Measurements from ENCODE around the gene RAB11FIP3.

Gene RAB11FIP3

DNA sequence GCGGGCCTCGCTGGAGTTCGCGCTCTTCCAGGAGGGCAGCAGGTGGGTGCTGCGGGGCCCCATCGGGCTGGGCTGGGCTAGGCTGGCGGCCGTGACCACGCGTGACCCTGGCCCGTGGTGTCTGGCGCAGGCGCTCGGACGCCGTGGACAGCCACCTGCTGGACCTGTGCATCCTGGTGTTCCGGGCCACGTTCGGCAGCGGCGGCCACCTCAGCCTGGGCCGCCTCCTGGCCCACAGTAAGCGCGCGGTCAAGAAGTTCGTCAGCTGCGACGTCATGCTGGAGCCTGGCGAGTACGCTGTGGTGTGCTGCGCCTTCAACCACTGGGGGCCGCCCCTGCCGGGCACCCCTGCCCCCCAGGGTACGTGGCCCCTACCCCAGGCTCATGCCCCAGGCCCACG, 126.7 kb downstream of the RAB11FIP3 start:
- no peak for DNase-seq (ENCODE audit: low read depth, low spot score)

DNA sequence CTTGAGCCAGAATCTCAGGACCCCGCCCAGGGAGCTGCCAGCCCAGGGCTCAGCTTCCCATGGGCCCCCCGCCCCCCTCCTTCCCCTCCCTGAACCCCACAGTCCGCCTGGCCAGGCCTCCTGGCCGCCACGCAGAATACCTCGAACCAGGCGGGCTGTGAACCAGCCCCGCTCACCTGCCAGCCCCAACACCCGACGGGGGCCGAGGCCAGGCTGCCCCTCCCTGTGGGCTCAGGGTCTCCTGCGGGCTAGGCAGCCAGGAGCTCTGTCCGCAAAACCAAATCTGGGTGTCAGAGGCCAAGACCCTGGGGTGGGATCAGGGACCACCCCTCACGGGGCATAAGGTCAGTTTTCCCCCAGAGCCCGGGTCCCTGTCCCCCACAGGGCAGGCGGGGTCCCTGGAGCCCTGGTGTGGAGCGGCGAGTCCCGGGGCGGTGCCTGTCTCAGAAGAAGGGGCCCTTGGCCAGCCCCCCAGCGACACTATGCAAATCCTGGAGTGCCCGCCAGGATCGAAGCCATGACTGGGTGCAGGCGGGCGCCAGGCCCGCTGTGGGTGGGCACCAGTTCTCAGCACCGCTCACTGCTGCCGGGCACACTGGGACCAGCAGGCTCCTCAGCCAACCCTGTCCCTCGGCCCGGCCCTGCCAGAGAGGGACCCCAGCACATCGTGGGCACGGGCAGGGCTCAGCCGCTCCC, 128.3 kb downstream of the RAB11FIP3 start:
- no peak for DNase-seq (ENCODE audit: low read depth, low spot score)

DNA sequence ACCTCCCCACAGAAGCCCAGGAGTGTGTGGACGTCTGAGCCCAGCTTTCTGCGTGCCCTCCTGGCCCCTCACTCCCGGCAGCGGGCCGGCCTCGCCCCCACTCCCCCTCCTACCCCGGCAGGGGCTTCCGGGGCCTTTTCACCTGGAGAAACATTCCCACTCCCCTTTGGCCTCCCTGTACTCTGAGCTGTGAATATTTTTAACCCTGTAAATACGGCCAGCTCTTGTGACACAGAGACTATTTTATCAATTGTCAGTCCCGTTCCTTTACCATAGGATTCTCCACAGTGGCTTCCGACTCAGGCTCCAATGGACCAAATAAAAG, 128.8 kb downstream of the RAB11FIP3 start:
- no peak for DNase-seq (ENCODE audit: low read depth, low spot score)

DNA sequence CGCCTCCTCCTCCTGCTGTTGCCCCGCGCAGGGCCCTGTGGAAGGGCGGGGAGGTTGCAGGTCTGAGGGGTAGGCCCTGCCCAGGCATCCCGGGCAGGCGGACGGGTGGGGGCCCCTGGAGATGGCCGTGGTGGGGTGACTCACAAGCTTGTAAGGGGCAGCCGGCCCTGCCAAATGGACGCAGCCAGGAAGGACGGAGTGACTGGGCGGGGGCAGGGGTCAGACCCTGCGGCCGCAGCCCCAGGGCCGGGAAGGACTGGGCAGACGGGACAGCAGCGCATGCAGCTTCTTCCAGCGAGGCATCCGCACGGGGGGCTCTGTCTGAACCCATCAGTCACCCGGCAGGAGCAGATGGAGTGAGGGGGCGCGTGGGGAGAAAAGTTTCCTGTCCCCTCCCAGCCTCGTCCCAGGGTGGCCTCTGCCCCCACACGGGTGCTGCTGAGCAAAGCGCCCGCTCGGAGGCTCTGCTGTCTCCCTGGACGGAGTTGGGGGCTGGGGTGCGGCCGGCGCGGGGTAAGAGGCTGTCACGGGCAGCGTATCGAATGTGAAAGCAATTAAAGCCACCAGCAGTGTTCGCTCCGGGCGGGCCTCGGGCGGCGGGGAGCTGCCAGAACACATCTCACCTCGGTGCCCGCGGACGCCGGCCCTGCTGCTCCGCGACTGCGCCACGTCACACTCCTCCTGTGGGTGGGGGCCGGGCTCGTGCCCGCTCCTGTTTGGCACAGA, 129.4 kb downstream of the RAB11FIP3 start:
- DNase-seq (ENCODE audit: low read depth, low spot score), result no peak

DNA sequence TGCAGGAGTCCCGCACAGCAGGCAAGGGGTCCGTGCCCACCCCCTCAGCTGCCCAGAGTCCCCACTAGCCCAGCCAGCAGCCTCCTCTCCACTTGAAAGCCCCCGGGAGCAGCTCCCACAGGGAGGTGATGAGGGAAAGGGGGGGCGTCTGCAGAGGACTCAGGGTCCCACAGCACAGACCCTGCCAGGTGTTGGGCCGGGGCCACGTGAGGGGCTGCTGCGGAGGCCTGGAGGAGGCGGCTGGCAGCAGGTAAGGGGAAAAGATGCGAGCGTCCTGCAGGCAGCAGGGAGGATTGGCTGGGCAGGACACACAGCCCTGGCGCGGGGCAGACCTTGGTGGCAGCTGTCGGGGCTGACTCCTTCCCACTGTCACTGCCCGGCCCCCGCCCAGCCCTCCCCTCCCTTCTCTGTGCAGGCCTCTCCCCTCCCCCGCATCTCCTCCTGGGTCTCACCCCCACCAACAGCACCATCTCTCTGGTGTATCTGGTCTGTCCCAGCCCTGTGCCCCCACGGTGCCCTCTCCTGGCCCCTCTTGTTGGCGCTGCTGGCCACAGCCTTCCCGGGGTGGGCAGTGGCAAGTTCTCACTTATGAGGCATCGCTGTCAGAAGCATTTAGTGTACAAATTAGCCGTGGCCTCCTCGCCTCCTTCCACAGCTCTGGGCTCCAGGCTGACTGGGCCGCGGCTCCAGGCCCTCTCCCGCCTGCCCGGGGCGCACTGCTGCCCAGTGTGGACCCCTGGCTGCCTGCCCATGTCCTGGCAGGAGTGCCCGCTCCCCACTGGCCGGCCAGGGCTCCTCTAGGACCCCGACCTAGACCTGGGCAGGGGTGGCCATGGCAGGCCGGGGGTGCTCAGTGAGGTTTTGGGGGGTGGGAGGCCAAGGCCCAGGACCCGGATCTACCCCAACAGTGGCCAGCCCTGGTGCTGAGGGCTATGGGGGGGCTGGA, 130.4 kb downstream of the RAB11FIP3 start:
- no peak for DNase-seq (ENCODE audit: low read depth, low spot score)

DNA sequence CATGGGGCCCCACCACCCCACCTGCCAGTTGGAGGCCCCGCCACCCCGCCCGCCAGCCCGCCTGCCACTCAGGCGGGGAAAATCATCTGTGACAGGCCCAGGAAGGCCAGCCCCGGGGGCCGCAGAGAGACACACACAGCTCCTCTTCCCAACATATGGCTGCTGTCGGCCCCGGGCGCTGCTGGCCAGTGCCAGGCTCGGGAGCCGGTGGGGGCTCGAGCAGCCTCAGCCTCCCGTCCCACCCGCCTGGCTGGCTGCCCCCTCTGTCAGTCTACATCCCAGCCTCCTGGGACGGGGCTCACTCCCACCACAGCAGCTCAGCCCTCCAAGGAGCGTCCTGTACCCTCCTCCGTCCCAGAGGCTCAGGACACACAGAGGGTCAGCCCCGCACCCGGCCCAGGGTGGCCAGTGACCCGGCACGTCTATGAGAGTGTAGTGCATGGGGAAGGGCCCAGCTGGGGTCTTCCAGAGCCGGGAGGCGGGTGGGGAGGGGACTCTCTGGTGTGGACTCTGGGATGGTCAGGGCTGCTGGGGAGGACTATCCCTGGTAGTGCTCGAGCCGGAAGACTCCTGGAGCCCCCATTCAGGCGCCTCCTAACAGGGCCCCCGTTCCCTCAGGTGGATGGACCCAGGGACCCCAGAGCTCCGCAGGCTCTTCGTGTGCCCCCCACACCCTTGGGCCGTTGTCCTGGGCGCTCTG, 131.2 kb downstream of the RAB11FIP3 start:
- no peak for DNase-seq (ENCODE audit: low read depth, low spot score)

DNA sequence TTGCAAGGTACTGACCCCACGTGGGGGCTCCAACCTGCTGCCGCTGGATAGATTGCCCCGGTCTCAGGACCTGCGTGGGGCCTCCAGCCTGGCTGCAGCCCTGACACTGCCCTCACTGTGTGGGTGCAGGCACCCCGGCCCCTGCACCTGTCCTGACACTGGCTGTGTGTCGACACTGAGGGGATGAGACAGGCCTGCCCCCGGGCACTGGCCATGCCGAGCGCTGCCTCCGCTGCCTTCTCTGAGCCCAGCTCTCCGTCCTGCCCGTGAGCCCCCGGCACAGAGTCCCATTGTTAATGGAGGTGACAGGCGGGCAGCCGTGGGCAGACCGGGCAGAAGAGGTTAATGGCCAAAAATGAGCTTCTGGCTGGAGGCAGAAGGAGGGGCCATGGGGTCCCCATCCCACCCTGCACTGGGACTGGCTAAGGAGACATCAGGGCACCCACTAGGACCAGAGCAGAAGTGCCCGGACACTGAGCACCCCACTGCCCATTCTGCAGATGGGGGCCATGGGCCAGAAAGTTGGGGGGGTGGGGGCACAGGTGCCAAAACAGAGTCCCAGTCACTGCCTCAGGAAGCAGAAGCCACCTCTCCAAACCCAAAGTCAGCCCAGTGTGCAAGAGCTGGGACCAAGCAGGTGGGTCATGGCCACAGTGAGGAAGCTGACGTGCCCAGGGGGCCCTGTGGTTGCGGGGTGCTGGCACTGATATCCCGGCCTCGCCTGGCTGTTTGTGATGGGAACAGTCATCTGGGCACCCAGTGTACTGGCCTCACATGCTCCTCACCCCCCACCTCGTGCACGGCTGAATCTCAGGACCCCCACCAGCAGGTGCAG, 132.2 kb downstream of the RAB11FIP3 start:
- no peak for DNase-seq (ENCODE audit: low read depth, low spot score)

DNA sequence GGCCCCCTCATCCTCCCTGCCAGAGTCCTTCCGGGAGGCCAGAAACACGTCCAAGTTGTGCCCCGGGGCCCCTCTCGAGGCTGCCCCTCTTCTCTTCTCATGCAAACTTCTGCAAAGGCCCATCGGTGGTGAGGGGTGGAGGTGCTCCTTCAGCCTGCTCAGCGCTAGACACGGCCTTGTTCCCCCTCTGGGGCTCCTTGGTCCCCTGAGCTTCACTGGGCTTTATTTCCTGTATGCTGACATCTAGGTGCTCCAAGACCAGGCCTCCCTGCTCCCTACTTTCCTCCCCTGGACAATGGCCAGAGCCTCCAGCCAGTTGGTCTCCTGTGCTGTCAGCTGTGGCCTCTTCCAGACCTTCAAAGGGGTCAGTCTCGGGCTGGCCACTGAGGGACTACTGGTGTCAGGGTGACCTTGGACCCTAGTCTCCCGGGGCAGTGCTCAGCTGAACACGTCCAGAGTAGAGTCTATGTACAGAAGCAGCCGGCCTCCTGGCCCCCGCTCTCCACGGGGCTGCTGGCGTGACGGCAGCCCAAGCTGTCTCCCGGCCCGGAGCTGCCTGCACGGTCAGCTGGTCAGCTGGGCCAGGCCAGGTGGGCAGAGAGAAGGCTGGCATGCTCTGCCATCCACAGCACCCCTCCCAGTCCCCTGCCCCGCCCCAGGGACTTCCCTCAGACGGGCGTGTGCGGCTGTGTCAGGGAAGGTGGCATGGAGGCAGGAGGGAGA, 133.0 kb downstream of the RAB11FIP3 start:
- no peak for DNase-seq (ENCODE audit: low read depth, low spot score)

DNA sequence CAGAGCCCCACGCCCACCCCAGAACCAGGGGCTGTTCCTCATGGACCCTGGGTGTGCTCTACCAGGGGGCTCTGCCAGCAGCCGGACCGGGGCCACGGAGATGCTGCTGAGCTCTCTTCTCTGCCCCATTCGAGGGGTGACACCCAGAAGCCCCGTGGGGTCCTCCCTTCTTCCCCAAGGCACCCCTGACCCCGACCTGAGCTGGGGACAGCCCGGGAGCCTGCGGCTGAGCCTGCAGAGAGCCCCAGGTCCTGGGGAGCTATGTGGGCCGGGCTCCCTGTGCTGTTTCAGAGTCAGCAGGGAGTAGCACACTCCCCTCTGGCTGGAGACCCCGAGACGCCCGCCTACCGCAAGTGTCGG, 133.6 kb downstream of the RAB11FIP3 start:
- no peak for DNase-seq (ENCODE audit: low read depth, low spot score)

DNA sequence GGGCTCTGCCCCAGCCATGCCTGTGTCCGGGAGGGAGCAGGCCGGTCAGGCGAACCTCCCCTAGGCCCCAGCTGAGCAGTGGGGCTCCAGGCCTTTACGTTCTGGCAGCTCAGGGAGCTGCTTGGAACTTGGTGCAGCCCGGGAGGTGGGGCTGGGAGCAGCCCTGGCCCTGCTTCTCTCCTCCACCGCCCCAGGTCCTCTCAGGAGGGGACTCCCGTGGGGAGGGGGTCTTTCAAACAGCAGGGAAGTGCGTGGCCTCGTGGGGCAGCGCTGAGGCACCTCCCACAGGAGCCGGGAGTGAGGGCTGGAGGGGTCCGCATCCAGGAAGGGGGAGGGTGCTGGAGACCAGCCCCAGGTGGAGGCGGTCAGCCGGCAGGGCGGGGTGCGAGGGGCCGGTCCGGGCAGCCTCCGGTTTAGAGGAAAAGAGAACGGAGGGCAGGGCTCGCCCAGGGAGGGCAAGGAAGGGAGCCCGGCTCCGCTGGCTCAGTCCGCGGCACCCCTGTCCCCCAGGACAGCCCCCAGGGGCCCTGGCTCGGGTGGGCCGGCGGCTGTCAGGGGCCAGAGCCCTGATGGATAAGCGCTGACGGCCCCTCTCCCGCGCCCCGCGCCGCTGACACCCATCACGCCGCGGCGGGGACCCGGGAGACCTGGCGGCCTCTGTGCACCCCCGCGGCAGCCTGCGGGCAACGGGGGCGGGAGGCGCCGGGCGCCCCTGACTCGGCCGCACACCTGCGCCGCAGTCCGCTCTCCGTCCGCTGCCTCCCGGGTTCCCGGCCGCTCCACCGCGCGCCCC, 134.2 kb downstream of the RAB11FIP3 start:
- no peak for DNase-seq (ENCODE audit: low read depth, low spot score)

DNA sequence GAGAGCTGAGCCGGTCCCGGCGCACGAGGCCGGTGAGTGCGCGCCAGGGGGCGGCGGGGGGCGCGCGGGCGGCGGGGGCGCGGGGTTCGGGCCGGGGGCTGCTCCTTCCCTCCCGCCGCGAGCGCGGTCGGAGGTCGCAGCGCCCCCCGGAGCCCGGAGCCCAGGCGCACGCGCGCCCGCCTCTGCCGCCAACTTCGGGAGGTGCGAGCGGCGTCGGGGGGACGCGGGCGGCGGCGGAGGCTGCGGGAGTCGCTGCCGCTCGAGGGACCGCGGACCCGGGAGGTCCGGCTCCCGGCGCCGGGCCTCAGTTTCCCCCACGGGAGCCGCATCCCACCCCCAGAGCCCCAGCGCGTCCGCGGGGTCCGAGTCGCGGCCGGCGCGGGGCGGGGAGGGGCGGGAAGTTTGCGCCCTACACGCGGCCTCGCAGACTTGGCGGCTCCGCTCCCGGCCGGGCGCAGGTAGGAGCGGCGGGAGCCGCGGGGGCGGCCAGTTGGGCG, 134.8 kb downstream of the RAB11FIP3 start, which contains the start of gene PRR35:
TSS of gene PRR35 (plus strand) at position 191 of the 497 bp plus-strand sequence. CDS start 2,901 bp downstream, outside the sequence.
- no peak for DNase-seq (ENCODE audit: low read depth, low spot score)

DNA sequence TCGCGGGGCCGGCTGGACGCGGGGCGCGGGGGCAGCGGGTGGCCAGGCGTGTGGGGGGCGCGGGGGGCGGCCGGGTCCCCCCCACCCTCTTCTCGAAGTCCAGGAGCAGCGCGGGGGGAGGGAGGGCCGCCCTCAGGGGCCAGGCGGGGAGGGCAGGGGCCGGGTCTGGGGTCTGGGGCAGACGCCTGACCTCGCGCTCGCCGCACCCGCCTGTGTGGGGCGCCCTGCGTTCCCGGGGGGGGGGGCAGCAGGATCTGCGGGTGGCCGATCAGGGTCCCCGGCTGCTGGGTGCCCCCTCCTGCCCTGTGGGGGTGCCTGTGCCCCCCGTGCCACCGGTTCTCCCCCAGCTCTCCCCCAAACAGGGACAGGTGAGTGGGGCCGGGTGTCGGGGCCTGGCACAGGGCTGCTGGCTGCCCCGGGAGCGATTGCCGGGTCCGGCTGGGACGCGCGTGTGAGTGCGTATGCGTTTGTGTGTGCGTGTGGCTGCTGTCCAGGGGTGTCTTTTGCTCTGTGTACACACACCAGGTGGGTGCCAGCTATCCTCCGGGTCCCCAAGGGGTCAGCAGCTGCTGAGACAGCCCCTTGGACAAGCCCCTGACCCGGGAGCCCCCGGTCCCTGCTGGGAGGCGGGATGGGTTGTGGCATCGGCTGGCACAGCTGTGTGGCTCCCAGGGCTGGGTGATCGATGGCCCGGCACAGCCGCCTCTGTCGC, 135.4 kb downstream of the RAB11FIP3 start:
- DNase-seq (ENCODE audit: low read depth, low spot score), result no peak

DNA sequence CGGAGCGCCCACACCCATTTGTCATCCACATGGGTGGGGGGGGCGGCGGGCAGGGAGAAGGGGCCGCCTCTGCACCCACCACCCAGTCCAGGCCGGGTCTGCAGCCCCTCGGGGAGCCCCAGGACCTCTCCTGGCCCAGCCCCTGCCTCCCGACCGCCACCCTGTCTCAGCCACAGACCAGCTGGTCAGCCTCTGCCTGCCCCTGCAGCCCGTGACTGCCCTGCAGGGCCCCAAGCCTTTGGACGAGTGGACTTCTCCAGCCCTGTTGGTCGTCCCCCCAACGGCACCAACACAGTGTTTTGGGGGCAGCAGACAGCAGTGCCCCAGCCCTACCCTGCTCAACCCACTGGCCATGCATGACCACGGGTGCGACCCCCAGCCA, 136.0 kb downstream of the RAB11FIP3 start:
- no peak for DNase-seq (ENCODE audit: low read depth, low spot score)

DNA sequence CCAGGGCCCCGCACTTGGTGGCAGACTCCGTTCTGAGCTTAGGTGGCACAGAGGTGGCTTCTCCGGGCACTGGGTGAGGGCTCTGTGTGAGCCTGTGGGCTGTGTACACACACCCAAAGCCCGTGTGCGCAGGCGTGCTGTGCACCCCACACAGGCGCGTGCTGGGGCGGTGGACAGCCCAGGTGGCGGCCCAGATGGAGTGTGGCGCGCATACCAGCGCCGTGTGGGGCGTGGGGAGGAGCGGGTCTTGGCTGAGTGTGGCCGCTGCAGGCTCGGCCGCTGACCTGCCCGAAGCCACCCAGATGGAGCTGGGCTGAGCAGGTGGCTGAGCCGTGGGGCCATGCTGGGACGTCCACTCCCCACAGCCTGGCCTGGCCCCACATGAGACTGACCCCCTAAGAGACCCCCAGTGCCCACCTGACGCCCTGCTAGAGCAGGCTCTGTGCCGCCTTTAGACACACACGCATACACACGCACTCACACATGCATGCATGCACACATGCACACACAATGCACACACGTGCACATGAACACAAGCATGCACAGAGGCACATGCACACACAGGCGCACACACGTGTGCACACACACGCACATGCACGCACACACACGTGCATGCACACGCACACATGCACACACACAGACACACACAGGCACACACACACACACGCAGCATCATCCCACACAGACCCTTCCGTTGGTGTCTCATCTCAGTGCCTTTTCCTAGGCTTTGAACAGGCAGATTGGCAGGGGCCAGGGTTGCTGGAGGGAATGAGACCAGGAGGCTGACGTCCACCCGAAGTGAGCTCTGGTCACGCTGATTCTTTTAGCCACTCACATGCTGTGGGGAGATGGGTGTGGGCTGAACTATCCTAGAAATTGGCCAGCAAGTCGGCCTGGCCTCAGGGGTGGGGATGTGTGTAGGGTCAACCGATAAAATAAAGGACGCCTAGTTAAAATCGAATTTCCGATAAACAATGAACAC, 136.8 kb downstream of the RAB11FIP3 start:
- no peak for DNase-seq (ENCODE audit: low read depth, low spot score)

DNA sequence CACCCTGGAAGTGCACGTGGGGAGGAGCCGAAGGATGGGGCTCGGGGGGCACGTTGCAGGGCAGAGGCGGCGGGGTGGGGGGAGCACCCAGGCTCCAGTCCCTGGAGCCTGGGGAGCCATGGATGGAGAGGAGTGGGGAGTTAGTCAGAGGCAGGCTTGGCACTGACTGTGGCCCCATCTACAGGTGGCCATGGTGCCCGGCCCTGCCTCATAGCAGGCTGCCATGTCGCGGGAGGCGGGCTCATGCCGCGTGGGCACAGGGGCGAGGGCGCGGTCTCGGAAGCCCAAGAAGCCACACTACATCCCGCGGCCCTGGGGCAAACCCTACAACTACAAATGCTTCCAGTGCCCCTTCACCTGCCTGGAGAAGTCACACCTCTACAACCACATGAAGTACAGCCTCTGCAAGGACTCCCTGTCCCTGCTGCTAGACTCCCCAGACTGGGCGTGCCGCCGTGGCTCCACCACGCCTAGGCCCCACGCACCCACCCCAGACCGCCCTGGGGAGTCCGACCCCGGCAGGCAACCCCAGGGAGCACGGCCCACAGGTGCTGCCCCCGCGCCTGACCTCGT, 137.7 kb downstream of the RAB11FIP3 start:
- DNase-seq (ENCODE audit: low read depth, low spot score), result no peak

DNA sequence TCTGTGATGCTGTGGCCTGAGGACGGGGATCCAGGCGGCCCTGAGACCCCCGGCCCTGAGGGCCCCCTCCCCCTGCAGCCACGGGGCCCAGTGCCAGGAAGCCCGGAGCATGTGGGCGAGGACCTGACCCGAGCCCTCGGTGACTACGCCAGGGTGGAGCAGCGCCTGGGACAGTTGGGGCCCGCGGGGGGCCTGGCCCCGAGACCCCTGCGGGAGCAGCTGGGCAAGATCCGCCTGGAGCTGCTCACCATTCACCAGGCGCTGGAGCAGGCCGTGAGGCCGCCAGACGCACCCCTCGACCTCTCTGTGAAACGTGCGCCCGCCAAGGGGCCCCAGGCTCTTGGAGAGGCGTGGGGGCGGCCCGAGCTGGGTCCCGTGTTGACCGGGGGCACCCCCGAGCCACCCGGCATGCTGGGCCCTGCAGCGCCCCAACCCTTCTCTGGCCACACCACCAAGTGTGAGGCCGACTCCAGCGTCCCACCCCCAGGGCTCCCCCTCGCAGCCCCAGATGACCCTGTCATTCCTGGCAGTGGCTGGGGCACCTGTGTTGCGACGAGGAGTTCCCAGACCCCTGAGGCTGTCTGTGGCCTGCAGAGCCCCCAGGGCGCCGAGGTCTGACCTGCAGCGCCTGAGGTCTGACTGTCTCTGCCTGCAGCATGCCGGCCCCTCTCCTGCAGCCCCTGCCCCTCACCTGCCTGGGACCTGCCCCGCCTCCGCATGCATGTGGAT, 139.4 kb downstream of the RAB11FIP3 start:
- peak; percentile 46 for DNase-seq (ENCODE audit: low read depth, low spot score)
